CD4-positive, alpha-beta T cell treated with Interleukin-6 for 4 hours (primary cell): ENCODE measurements around the gene PHACTR1.
"Not testable (repeated sequence)": the region's sequence is repeated elsewhere in the genome, so short reads cannot be mapped to it uniquely, and the experiment has no call there.

Source experiments
- DNase-seq: peaks from one replicate; pipeline ENCODE4 v3.0.0-alpha.2; 2020; ENCODE audit warnings: mixed read lengths

The PHACTR1 gene

GRCh38 chr6:12749531-12750379 lies 33.2 kb downstream of the PHACTR1 start:
- DNase-seq, result no peak

- no peak for DNase-seq
These were observed 33.8 kb downstream of the PHACTR1 start for GRCh38 chr6:12750416-12750815.

- DNase-seq, result no peak
These were observed 35.2 kb downstream of the PHACTR1 start for GRCh38 chr6:12751694-12752325.

- no peak for DNase-seq
These were observed 36.5 kb downstream of the PHACTR1 start for GRCh38 chr6:12753036-12753435.

- no peak for DNase-seq
These were observed 43.7 kb downstream of the PHACTR1 start for GRCh38 chr6:12760226-12760625.

- no peak for DNase-seq
These were observed 44.3 kb downstream of the PHACTR1 start for GRCh38 chr6:12760911-12761310.

- DNase-seq, result no peak
These were observed 45.0 kb downstream of the PHACTR1 start for GRCh38 chr6:12761376-12762115.

- DNase-seq, result not testable (repeated sequence)
These were observed 46.3 kb downstream of the PHACTR1 start for GRCh38 chr6:12762731-12763434.

GRCh38 chr6:12766365-12766764 lies 49.8 kb downstream of the PHACTR1 start:
- no peak for DNase-seq

GRCh38 chr6:12767016-12767415 lies 50.4 kb downstream of the PHACTR1 start:
- no peak for DNase-seq

GRCh38 chr6:12769556-12770256 lies 53.1 kb downstream of the PHACTR1 start:
- DNase-seq, result no peak

GRCh38 chr6:12772416-12772815 lies 55.8 kb downstream of the PHACTR1 start:
- DNase-seq, result no peak

- no peak for DNase-seq
These were observed 59.7 kb downstream of the PHACTR1 start for GRCh38 chr6:12776291-12776690.

- no peak for DNase-seq
These were observed 63.2 kb downstream of the PHACTR1 start for GRCh38 chr6:12779772-12780171.

GRCh38 chr6:12782136-12782535 lies 65.6 kb downstream of the PHACTR1 start:
- no peak for DNase-seq

GRCh38 chr6:12785301-12785700 lies 68.7 kb downstream of the PHACTR1 start:
- no peak for DNase-seq

GRCh38 chr6:12785921-12786320 lies 69.4 kb downstream of the PHACTR1 start:
- DNase-seq, result no peak

GRCh38 chr6:12791371-12791770 lies 74.8 kb downstream of the PHACTR1 start:
- DNase-seq, result no peak

- DNase-seq, result no peak
These were observed 81.8 kb downstream of the PHACTR1 start for GRCh38 chr6:12798326-12798725.

- no peak for DNase-seq
These were observed 83.6 kb downstream of the PHACTR1 start for GRCh38 chr6:12800120-12800519.

- no peak for DNase-seq
These were observed 84.6 kb downstream of the PHACTR1 start for GRCh38 chr6:12801141-12801540.

GRCh38 chr6:12802440-12802839 lies 85.9 kb downstream of the PHACTR1 start:
- no peak for DNase-seq
